G401 (cell line): ENCODE data around the gene FBXO33. TPM values are rescaled to one million over a fixed set of nuclear protein-coding genes. Genes with fewer than 3 reads are reported as not detected.

ENCODE experiments used
- total RNA-seq: library from RNA; depleted of rRNA; stranded (reverse); fragments of >200 nt; shearing (Covaris generic); gene quantifications from 2 replicates; pipeline ENCODE4 v1.2.3, GENCODE V29; 2014; rRNA removed

Gene FBXO33
- total RNA-seq, 1 experiment from 2014 or later, result 24.5 TPM

Other genes starting within 250 kb of the FBXO33 start
- 12.1 and 22.2 TPM in 2 replicates for gene MIA2, start 198.5 kb downstream of the FBXO33 start, total RNA-seq